Measurements from ENCODE around the gene LAPTM5.

DNA sequence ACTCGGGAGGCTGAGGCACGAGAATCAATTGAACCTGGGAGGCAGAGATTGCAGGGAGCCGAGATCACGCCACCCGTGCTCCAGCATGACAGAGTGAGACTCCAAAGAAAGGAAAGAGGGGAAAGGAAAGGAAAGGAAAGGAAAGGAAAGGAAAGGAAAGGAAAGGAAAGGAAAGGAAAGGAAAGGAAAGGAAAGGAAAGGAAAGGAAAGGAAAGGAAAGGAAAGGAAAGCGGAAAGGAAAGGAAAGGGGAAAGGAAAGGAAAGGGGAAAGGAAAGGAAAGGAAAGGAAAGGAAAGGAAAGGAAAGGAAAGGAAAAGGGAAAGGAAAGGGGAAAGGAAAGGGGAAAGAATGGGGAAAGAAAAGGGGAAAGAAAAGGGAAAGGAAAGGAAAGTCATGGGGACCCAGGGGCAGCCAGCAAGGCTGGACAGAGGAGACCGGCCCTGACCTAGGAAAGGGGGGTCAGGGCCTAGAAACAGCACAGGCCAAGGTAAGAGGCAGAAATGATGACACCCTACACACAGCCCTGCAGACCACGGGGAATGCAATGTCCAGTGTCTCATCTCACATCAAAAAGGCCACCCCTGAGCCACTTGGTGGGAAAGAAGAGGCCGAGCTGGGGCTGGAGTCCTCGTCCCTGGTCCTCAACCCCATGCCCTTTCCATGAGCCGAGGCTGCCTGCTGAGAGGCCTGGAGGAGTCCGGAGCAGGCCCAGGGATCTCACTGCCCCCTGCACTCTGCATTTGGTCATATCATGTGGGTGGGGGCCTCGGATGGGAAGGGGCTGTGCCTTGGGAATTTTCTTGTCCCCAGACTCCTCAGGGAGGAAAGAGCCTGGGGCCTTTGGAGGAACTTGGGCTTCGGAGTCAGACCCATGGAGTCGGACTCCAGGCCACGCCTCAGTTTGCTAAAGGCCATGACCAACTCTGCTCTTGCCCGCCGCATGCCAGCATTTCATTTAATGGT is 18.8 kb upstream of the LAPTM5 start:
- TF ChIP-seq POLR2A (IDR thresholded peaks at IDR 0.05; ENCODE audit: low read depth, low read length), result no peak
- no peak for TF ChIP-seq POLR2AphosphoS5 (IDR thresholded peaks at IDR 0.05; ENCODE audit: low read depth, low read length)
